Smooth muscle cell of the pulmonary artery (primary cell): Measurements from ENCODE around the gene DARS2. TPM values are rescaled to one million over a fixed set of nuclear protein-coding genes. Genes with fewer than 3 reads are reported as not detected.

Experiments
- total RNA-seq: library from RNA; depleted of rRNA; stranded (reverse); fragments of >200 nt; gene quantifications from 2 replicates; pipeline ENCODE4 v1.2.3, GENCODE V29; 2014

DARS2 gene, protein sequence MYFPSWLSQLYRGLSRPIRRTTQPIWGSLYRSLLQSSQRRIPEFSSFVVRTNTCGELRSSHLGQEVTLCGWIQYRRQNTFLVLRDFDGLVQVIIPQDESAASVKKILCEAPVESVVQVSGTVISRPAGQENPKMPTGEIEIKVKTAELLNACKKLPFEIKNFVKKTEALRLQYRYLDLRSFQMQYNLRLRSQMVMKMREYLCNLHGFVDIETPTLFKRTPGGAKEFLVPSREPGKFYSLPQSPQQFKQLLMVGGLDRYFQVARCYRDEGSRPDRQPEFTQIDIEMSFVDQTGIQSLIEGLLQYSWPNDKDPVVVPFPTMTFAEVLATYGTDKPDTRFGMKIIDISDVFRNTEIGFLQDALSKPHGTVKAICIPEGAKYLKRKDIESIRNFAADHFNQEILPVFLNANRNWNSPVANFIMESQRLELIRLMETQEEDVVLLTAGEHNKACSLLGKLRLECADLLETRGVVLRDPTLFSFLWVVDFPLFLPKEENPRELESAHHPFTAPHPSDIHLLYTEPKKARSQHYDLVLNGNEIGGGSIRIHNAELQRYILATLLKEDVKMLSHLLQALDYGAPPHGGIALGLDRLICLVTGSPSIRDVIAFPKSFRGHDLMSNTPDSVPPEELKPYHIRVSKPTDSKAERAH
- 13.9 and 15.8 TPM in 2 replicates for total RNA-seq

GRCh38 chr1:173824315-173825081, at the start of gene DARS2, which contains the start of gene CENPL:
Gene DARS2, plus strand, starts transcription at chr1:173824673. Its CDS starts 557 bp downstream, at chr1:173825230.
Gene CENPL, minus strand, starts transcription at chr1:173824883. Its CDS starts 13,584 bp downstream, at chr1:173811299.

DNA sequence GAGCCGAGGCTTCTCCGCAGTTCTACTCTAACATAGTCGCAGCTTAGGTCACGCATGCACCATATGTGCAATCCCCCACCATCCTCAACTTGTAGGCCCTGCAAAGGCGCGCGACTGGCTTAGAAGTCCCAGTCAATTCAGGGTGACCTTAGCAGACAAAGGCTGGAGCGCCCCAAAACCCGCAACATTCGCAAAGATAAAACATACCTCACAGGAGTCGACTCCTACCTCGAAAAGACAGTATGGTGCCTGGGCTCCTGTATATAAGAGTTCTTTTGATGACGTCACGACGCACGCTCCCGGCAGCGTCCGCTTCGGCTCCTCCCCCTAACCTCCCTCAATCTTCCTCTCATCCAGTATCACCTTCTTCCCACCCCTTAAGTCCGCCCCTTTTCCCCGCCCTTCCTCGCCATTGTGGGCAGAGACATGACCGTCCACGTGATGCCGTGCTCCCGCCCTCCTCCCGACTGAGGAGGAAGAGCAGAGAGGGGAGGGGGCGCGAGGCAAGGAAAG, 43.3 kb downstream of the DARS2 start, which contains the start of gene GAS5:
TSS of gene GAS5 (minus strand) at position 237 of the 513 bp plus-strand sequence.

GRCh38 chr1:173868266-173869020, 44.0 kb downstream of the DARS2 start, which contains the start of gene ZBTB37:
Gene ZBTB37, plus strand, starts transcription at chr1:173868380. Its CDS starts 1,846 bp downstream, at chr1:173870226.

Other genes with a start within 250 kb of the DARS2 start
- 0.03 TPM in 1 of 2 replicates, not detected in the other for gene SLC9C2, start 221.6 kb upstream of the DARS2 start, total RNA-seq
- not detected in 2 replicates for gene TEX50, start 189.3 kb upstream of the DARS2 start, total RNA-seq
- 0.07 TPM in 1 of 2 replicates, not detected in the other for gene ANKRD45, start 154.8 kb upstream of the DARS2 start, total RNA-seq
- gene KLHL20, start 109.7 kb upstream of the DARS2 start, total RNA-seq, result 35.7 and 43.1 TPM in 2 replicates
- gene CENPL, start 210 bp downstream of the DARS2 start, total RNA-seq, result 9.5 and 12.5 TPM in 2 replicates
- gene GAS5, start 43.3 kb downstream of the DARS2 start, total RNA-seq, result 224 and 229 TPM in 2 replicates
- gene ZBTB37, start 43.7 kb downstream of the DARS2 start, total RNA-seq, result 10.9 and 11.3 TPM in 2 replicates
- 0.07 TPM in 1 of 2 replicates, not detected in the other for gene SERPINC1, start 92.7 kb downstream of the DARS2 start, total RNA-seq
- 23.3 and 23.8 TPM in 2 replicates for gene RC3H1, start 197.7 kb downstream of the DARS2 start, total RNA-seq